ENCODE results near the gene ABCC11.

ABCC11 gene

DNA sequence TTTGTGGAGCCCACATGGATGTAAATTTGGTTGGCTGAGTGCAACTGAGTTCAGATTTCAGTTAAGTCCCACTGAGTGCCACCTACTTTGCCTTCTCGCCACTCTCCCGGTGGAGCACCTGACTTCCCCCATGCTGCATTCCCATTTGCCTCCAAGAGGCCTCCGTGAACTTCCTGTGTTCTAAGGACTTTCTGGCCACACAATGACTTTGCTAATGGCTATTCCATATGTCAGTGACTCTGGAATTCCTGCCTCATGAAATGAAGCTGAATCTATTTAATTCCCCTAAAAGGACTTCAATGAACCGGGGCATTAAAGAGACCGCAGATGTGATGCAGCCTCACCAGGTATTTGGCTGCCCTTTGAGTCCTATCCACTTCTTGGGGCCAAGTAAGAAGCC is 121.5 kb downstream of the ABCC11 start:
- no peak for DNase-seq

DNA sequence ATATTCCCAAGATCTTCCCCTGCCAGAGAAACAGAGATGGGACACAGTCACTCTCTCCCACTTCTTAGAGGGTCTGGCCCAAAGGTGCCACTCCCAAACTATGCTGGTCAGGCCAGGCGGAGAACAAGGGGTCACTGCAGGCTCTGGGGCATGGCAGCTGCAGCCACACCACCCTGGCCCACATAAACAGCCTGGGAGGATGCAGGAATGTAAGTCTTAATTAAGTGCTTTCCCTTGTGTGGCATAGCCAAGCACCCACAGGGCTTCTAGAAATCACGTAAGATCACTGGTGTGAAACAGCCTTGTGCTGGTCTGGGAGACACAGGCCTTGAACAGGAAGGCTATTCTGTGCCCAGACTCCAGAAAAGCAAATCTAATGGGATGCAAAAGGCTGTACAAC is 123.1 kb downstream of the ABCC11 start:
- no peak for DNase-seq

DNA sequence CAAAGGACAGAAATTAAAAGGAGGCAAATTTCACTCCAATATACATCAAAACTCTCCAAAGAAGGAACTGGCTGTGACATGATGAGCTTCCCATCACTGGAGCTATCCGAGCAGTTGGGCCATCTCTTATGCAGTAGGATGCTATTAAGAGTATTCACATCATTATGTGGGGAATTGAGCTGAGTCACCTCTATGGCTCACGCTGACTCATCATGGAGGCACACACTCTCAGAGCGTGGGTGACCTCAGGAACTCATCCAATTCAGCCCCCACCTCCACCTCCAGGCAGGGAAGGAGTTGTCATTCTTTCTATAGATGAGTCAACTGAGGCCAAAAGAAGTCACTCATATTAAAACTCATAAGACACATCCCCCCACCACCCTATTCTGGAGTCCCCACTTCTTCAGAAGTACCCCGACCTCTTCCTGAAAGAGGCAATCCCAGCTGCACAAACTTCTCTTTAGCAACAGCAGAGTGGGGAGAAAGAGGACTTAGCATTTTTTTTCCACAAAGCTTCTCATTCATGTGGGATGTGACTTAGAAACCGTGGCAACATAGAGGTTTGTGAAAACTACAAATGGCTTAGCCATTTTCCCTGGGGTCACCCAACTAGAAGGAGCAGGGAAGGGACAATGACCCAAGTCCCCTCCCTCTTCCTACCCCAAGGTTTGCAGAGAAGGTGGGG is 124.1 kb downstream of the ABCC11 start:
- no peak for DNase-seq

DNA sequence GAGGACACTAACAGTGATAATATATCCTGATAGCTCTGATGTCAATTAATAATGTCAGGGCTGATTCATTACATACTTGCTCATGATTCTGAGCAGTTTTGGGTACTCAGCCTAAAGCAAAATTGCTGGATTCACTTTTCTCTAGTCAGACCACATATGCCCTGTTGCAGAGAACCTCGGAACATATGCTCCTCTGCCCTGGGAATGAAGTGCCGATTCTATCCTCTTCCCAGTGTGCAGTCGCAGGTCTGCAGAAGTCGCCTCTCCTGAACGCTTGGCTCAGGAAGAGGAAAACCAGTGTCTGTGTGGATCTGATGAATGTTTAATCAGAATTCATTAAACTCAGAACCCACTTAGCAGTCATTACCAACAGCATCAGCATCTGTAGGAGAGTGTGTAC is 126.1 kb downstream of the ABCC11 start:
- DNase-seq = no peak

DNA sequence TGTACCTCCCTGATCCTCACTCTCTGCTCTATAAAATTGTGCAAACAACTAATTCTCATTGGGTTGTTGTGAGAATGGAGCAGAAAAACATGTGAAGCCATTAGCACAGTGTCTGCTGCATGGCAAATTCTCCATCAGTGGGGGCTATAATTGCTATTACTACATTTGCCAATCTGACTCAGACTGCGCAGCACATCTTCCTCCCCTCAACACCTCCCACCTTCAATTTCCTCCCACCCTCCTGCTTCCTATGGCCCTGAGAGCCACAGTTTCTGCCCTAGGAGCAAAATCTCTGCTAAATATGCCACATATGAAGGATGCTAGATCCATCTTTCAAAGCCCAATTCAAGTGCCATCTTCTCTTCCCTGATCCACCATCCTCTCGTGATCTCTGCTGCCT is 128.5 kb downstream of the ABCC11 start:
- DNase-seq = no peak

DNA sequence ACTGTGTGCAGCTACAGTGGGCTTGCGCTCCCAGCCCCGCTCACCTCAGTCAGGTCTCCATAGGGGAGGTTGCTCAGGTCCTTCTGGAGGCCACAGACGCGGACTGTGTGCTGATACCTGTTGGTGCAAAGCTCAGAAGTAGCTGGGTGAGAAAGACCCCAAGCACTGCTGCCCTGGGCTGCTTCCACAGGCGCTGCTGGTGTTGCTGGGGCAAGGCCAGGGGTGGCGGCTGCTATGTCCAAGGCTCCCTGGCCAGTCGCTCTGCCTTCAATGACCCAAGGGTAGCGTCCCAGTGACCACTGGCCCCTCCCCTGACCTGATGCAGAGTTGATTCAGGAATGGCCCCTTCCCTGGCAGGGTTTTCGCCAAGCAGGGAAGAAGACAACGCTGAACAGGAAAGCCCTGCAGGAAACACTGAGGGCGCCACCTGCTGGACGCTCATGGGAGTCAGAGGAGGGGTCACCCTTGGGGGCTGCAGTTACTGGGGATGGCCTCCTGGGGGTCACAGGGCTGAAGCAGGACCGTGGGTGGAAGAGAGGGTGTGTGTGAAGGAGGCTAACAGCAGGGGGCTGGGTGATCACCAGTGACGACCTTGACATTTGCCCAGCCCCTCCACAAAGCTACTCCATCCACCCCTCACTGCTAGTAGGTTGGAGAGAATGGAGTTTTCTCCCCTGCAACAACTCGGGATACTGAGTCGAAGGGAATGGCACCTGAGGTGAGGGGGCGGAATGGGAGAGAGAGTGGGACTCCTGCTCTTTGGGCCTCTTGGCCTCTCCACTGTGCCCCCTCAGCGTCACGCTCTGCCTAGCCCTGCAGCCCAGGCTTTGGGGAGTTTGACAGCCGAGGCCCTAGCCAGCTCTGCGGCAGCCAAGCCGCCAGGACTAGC is 129.9 kb downstream of the ABCC11 start:
- peak; percentile 48 for DNase-seq
